GM19324 (cell line): ENCODE data around the gene AP2A2.
A peak's percentile ranks its signal among the peaks of the same experiment; 100 is the strongest.

Experiments used
- ATAC-seq: cut with Tn5 transposase; IDR thresholded peaks from one replicate; pipeline ENCODE4 v1.9.1; 2021; ENCODE audit warnings: mild to moderate bottlenecking, moderate library complexity; ENCODE audit not compliant: unreplicated experiment, low FRiP score

AP2A2 gene

GRCh38 chr11:898143-898511, 27.5 kb upstream of the AP2A2 start:
- ATAC-seq = no peak

GRCh38 chr11:898540-899190, 27.0 kb upstream of the AP2A2 start:
- no peak for ATAC-seq

- ATAC-seq = no peak
Observed at GRCh38 chr11:899724-900123, 25.9 kb upstream of the AP2A2 start.

GRCh38 chr11:900545-900944, 25.1 kb upstream of the AP2A2 start:
- ATAC-seq = no peak

- no peak for ATAC-seq
Observed at GRCh38 chr11:901452-902061, 24.1 kb upstream of the AP2A2 start.

- no peak for ATAC-seq
Observed at GRCh38 chr11:904380-904779, 21.3 kb upstream of the AP2A2 start.

GRCh38 chr11:905952-906351, 19.7 kb upstream of the AP2A2 start:
- ATAC-seq = no peak

- no peak for ATAC-seq
Observed at GRCh38 chr11:907668-908067, 18.0 kb upstream of the AP2A2 start.

GRCh38 chr11:908273-908672, 17.4 kb upstream of the AP2A2 start:
- no peak for ATAC-seq

GRCh38 chr11:909406-909805, 16.3 kb upstream of the AP2A2 start:
- no peak for ATAC-seq

GRCh38 chr11:910044-910588, 15.6 kb upstream of the AP2A2 start:
- no peak for ATAC-seq

GRCh38 chr11:910589-911030, 15.1 kb upstream of the AP2A2 start, which contains the start of gene CHID1:
Gene CHID1 (minus strand): TSS chr11:910810. CDS start chr11:904816, 5,994 bp downstream.
- peak; percentile 90 for ATAC-seq

- ATAC-seq = no peak
Observed at GRCh38 chr11:911031-911889, 14.4 kb upstream of the AP2A2 start.

GRCh38 chr11:911890-912219, 13.8 kb upstream of the AP2A2 start:
- no peak for ATAC-seq

GRCh38 chr11:912266-912665, 13.4 kb upstream of the AP2A2 start:
- no peak for ATAC-seq

GRCh38 chr11:913043-913442, 12.6 kb upstream of the AP2A2 start:
- ATAC-seq = no peak

GRCh38 chr11:914204-914603, 11.5 kb upstream of the AP2A2 start:
- ATAC-seq = no peak

GRCh38 chr11:914747-915501, 10.7 kb upstream of the AP2A2 start:
- no peak for ATAC-seq

- ATAC-seq = no peak
Observed at GRCh38 chr11:917426-917825, 8.2 kb upstream of the AP2A2 start.

GRCh38 chr11:921921-922678, 3.6 kb upstream of the AP2A2 start:
- ATAC-seq = no peak
